Fibroblast of villous mesenchyme (primary cell): ENCODE measurements around the gene PIGW. TPM values are rescaled to one million over a fixed set of nuclear protein-coding genes. Genes with fewer than 3 reads are reported as not detected.

Source experiments
- DNase-seq: peaks from one replicate; pipeline ENCODE4 v3.0.0-alpha.2; 2010; ENCODE audit warnings: low read depth
- H3K4me3 ChIP-seq: 2 replicates; pipeline ENCODE4 v1.5.1; 2011; ENCODE audit warnings: low read depth, mild to moderate bottlenecking, low read length
- total RNA-seq: library from RNA; depleted of rRNA; stranded (reverse); fragments of >200 nt; gene quantifications from 2 replicates; pipeline ENCODE4 v1.2.3, GENCODE V29; 2012
- TF ChIP-seq, protein P1 (sequence below): IDR thresholded peaks from 2 replicates; pipeline ENCODE4 v1.5.1; 2012; ENCODE audit warnings: low read depth, mild to moderate bottlenecking, low read length; ENCODE audit not compliant: insufficient read depth

Gene PIGW
- total RNA-seq, 1 donor = 8.6 TPM

DNA sequence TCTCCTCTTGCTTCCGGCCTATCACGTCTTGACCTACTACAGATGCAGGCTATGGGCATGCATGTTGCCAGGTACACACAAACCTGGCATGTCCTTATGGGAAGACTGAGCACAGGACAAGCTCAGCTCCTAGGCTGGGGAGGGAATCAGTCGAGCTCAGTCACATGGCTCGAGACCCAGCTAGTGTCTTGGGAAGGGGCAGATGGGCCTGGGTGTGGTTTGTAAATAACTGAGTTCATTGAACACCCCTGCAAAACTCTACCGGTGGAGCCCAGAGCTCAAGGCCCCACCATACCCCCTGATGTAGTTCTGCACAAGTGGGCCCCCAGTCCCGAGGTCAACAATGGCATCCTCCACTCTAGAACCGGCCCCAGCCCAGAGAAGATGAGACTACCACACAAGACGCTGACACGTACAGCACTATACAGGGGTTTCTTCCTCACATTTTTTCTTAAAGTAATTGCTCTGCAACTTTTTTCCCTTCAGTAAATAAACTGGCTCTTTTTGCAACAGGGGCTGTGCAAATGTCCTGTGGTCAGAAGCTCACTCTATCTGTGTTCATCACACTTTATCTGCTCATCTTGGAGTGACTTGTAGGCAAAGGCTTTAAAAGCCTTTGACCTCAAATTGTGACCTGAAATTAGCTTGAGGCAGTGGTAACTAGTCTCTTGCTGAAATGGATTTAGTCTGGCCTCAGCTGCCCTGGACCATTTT, 25.4 kb upstream of the PIGW start:
- TF ChIP-seq, protein P1, sequence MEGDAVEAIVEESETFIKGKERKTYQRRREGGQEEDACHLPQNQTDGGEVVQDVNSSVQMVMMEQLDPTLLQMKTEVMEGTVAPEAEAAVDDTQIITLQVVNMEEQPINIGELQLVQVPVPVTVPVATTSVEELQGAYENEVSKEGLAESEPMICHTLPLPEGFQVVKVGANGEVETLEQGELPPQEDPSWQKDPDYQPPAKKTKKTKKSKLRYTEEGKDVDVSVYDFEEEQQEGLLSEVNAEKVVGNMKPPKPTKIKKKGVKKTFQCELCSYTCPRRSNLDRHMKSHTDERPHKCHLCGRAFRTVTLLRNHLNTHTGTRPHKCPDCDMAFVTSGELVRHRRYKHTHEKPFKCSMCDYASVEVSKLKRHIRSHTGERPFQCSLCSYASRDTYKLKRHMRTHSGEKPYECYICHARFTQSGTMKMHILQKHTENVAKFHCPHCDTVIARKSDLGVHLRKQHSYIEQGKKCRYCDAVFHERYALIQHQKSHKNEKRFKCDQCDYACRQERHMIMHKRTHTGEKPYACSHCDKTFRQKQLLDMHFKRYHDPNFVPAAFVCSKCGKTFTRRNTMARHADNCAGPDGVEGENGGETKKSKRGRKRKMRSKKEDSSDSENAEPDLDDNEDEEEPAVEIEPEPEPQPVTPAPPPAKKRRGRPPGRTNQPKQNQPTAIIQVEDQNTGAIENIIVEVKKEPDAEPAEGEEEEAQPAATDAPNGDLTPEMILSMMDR = no peak
- H3K4me3 ChIP-seq = no peak overlapping the region
- DNase-seq = no peak

DNA sequence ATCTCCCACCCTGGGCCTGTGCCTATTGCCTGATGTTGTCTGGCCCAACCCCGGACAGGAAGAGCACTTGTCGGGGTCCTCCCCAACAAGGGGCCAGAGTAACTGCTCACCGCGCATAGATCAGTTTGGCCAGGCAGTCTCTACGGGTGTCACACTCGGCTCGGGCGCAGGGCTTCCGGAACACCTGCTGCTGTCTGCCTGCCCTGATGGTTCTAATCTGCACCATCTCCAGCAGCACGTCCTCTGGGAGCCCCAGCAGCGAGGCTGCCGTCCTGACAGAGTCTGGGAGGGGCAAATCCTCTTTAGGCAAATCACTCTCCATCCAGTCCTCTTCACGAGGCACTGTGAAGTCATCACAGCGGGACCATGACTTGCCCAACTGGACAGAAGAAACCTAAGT, 24.2 kb upstream of the PIGW start:
- TF ChIP-seq, protein P1 = no peak
- H3K4me3 ChIP-seq = no peak overlapping the region
- no peak for DNase-seq

DNA sequence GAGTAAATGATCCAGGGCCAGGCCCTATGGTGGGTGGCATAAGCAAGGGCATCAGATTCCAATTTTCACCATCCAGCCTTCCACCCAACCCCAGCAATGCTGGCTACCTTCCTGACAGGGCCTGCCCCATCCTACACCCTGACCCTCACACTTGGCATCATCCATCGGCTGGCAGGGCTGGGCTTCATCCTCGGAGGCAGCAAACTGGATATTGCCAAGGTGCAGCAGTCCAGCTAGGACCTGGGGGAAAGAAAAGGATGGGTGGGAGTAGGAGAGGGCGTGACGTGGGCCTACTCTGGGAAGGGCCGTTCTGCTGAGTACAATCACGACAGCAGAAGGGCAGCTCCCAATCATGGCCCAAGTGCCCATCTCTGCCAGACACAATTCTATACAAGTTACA, 23.6 kb upstream of the PIGW start:
- no peak for DNase-seq
- TF ChIP-seq, protein P1 = no peak
- no peak overlapping the region for H3K4me3 ChIP-seq

DNA sequence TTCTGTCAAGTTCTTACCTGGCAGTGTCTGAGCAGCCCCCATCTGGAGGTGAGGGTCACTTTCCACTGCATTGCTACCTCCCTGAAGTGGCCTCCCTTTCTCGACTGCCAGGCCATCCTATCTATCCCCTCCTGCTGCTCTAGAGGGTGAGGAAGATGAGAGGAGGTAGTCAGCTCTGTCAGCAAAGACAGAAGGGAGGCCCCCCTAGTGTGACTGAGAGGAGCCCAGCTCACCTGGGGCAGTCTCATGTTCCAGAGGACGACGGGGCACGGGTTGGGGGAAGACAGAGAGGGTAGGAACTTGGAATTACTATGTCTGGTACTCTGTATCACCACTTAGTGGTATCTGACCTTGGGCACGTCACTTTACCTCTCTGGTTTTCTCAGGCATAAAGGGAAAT, 22.1 kb upstream of the PIGW start:
- TF ChIP-seq, protein P1 = no peak
- no peak for DNase-seq
- no peak overlapping the region for H3K4me3 ChIP-seq

DNA sequence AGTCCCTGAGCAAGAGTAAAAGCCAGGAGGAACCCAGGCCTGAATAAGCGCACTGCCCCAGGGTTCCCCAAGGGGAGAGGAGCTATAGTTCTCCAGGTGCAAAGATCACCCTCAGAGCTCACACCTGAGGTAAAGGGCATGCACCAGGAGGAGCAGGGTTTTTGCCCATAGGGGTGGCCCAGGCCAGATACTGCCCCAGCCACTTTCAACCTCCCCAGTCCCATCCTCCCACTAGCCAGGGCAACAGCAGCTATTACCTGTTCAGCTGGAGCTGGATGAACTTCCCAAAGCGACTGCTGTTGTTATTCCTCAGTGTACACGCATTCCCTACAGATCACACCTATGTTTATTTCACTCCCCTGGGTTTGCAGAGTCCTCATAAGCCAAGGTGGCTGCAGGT, 19.9 kb upstream of the PIGW start:
- no peak overlapping the region for H3K4me3 ChIP-seq
- TF ChIP-seq, protein P1 = no peak
- DNase-seq = no peak

DNA sequence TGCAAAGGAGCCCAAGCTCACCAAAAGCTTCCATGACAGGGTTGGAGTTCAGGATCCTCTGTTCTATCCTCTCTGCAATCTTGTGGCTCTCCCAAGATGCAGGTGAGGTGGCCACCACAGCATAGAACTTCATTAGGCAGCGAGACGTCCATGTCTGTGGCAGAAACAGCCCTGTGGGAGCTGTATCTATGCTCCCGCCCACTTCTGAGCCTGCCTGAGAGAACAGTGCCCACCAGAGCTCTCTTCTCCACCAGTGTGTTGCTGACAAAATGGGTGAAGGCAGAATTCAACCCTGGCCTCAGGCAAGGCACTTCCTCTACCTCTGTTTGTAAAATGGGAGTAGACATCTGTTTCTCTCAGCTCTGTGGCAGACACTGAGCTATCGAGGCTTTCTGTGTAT, 18.9 kb upstream of the PIGW start:
- H3K4me3 ChIP-seq = no peak overlapping the region
- TF ChIP-seq, protein P1 = no peak
- no peak for DNase-seq

DNA sequence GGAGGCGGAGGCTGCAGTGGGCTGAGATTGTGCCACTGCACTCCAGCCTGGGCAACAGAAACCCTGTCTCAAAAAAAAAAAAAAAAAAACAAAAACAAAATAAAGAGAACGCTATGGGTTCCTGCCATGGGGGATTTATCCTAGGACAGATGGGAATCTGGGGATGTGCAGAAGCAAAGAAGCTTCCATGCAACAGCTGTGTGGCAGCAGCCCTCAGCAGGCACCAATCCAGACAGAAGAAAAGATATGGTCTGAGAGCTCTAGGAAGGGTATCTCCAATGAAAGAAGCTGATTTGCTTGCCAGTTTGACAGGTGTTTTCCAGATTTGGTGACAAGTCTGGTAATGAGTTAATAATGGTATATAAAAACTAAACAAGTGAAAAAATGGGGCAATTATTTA, 11.7 kb upstream of the PIGW start:
- no peak for DNase-seq
- no peak overlapping the region for H3K4me3 ChIP-seq
- TF ChIP-seq, protein P1 = no peak
